IPS DF 6.9 (cell line): ENCODE results near the gene PPOX.

Experiments
- DNase-seq: peaks from one replicate; pipeline ENCODE4 v3.0.0-alpha.2; 2013; ENCODE audit warnings: low read depth, low spot score
- H3K27ac ChIP-seq: one replicate; pipeline ENCODE4 v1.5.1; 2013; ENCODE audit warnings: low read length, control low read depth
- H3K27me3 ChIP-seq: 2 replicates; pipeline ENCODE4 v1.6.1; 2013; ENCODE audit warnings: mild to moderate bottlenecking, low read length; ENCODE audit not compliant: control insufficient read depth, insufficient read depth
- H3K36me3 ChIP-seq: 2 replicates; pipeline ENCODE4 v1.6.1; 2013; ENCODE audit warnings: low read length; ENCODE audit not compliant: control insufficient read depth, insufficient read depth
- H3K4me1 ChIP-seq: 2 replicates; pipeline ENCODE4 v1.6.1; 2013; ENCODE audit warnings: low read length; ENCODE audit not compliant: control insufficient read depth, insufficient read depth
- H3K4me3 ChIP-seq: 2 replicates; pipeline ENCODE4 v1.5.1; 2013; ENCODE audit warnings: mild to moderate bottlenecking, low read length
- H3K9me3 ChIP-seq: 2 replicates; pipeline ENCODE4 v1.6.1; 2013; ENCODE audit warnings: low read length, inconsistent platforms; ENCODE audit not compliant: control insufficient read depth, insufficient read depth
- WGBS: extraction: QIAGEN DNeasy Blood & Tissue Kit; methylation state at CpG from one replicate; pipeline ENCODE4 v1.1.7; 2013; ENCODE audit warnings: mixed read lengths, missing lambda C conversion rate; ENCODE audit not compliant: insufficient read length, insufficient coverage; 5-methylcytosine and 5-hydroxymethylcytosine counted together

PPOX gene

DNA sequence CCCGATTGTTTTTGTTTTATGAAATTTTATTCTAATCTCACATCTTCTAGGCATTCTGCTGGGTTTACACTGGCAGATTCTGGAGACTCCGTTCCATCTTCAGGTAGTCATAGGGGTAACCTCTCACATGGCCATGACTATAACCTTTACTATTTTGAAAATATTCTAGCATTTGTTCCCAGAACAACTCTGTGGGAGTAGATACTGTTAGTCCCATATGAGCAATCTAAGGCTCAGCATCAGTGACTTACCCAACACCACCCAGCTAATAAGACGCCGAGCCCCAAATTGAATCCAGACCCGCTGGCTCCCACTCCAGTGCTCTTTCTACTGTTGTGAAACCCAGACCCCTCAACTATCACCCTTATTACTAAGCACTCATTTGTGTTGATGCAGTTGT, 22.8 kb downstream of the PPOX start:
- Histone ChIP-seq H3K27me3 (no peaks in the 10 kb centered on the region), H3K4me1 (no peaks in the 10 kb centered on the region), H3K4me3 (no peak overlapping the region), H3K9me3 (no peaks in the 10 kb centered on the region), H3K36me3 (peaks cover 21% of the 10 kb centered on the region; the same call in 1 of the 2 replicates), H3K27ac (no peak overlapping the region)
- WGBS, result no CpG with 5 or more reads among the region's 5 CpGs
- no peak for DNase-seq

DNA sequence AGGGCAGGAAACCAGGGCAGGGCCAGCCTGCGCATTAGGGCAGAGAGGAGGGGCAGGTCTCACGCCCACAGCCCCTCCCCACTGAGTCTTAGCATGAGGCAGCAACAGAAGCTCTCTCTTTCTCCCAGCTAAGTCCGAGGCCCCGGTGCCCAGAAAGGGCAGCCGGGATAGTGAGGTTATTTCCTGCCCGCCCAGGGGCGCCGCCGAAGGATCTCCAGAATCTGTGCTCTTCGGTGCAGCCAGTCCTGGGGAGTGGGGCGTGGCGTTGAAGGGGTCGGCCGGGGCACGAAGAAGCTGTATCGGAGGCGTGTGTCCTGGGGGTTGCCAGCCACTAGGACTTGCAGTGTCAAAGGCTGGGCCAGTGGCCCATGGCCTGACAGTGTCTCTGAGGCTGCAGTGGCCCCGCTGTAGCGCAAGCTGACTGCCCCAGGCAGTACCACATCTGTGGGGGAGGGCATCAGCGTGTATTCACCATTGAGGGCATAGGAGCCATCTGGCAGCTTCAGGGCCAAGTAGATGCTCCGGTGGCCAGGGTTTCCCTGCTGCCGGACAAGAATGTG, 24.8 kb downstream of the PPOX start:
- no peaks in the 10 kb centered on the region for H3K9me3 ChIP-seq
- no peak overlapping the region for H3K27ac ChIP-seq
- no peaks in the 10 kb centered on the region for H3K4me1 ChIP-seq
- no peak overlapping the region for H3K4me3 ChIP-seq
- no CpG with 5 or more reads among the region's 22 CpGs for WGBS
- peaks cover 25% of the 10 kb centered on the region; the same call in 1 of the 2 replicates for H3K36me3 ChIP-seq
- H3K27me3 ChIP-seq, result no peaks in the 10 kb centered on the region
- DNase-seq, result no peak

DNA sequence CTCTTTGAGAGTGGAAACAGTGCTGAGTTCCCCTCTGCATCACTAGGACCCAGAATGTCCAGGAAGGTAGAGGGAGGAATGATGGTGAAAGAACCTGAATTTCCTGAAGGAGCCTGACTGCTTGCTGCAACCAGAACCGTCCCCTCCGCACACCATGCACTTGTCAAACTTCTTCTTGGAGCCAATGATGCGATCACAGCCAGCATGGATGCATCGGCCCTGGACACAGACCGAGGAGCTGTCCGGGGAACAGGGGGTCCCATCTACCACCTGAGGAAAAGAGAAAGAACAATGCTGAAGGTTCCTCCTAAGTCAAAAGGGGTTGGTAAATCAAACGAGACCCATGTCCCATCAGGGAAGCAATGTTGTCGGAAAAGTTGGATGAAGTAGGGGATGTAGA, 25.7 kb downstream of the PPOX start:
- WGBS, result no CpG with 5 or more reads among the region's 8 CpGs

DNA sequence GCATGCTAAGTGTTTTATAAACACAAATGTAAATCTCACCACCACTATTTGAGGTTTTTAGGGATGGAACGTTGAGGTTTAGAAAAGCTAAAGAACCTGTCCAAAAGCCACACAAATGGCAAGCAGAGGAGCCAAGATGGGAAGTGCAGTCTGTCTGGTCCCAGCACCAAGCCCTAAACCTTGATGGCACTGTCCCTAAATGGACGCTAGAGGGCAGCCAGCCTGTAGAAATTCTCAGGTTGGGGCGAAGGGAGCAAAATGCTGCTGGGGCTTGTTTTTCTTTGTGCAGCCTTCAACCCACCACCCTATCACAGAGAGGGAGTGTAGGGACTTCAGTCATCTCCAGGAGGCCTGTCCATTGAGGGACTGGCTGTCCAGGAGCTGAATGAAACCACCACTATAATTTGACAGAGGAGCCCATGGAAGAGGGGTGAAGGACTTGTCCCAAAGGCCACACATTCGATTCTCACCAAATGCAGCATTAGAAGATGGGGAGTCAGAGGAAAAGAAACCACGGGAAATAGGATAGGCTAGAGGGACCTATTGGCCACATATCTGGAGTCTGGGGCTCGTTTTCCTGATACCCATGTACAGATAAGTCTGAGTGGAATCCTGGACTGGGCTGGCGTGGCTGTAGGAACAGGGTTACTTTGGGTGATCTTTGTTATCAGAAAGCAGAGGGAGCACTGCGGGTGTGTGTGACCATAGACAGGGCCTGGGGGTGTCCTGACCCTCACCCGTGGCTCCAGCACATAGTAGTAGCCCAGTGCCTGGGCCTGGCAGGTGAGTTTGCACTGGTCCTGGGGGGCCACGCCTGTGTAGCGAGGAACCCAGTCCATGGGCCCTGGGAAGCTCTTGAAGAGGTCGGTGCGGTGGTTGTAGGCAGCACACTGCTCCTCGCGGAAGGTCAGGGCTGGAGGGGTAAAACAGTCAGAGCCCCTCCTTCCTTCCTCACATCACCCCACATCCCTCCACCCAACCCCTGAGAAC, 26.5 kb downstream of the PPOX start:
- WGBS, result no CpG with 5 or more reads among the region's 15 CpGs
- peaks cover 8% of the 10 kb centered on the region for H3K4me1 ChIP-seq
- no peak for DNase-seq

More for the DNA sequence above, 25.7 kb downstream of the PPOX start:
- no peaks in the 10 kb centered on the region for H3K9me3 ChIP-seq
- H3K27me3 ChIP-seq, result no peaks in the 10 kb centered on the region
- peaks cover 4% of the 10 kb centered on the region for H3K4me1 ChIP-seq
- no peak overlapping the region for H3K4me3 ChIP-seq
- no peak overlapping the region for H3K27ac ChIP-seq
- peaks cover 25% of the 10 kb centered on the region; the same call in 1 of the 2 replicates for H3K36me3 ChIP-seq
- no peak for DNase-seq

DNA sequence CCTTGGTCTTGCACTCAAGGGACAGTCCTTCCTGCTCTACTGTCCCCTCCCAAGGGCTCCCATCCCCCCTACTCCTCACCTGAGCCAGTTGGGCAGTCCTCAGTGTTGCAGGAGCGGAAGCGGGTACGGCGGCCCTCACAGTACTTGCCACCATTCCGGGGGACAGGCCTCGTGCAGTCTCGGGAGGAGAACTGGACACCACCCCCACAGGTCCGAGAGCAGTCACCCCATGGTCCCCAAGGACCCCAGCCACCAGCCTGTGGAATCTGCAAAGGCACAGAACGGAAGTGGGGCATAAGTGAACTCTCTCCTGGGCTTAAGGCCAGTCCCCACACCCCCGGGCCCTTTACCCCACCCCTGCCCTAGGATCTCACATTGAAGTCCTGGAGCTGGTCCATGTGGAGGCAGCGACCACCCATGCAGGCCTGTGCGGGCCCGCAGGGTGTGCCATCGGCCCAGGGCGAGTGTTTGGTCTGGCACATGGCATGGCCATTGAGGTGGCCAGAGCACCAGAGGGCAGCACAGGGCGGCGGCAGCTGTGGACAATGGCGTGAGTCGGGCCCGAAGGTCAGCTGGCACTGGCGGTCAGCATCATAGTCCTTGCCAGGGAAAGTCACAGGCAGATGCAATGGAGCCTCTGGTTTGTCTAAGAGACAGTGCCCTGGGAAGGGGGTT, 27.5 kb downstream of the PPOX start:
- no peaks in the 10 kb centered on the region for H3K27me3 ChIP-seq
- no peak overlapping the region for H3K27ac ChIP-seq
- H3K4me3 ChIP-seq, result no peak overlapping the region
- no peaks in the 10 kb centered on the region for H3K9me3 ChIP-seq
- peaks cover 25% of the 10 kb centered on the region; the same call in 1 of the 2 replicates for H3K36me3 ChIP-seq
- WGBS, result no CpG with 5 or more reads among the region's 21 CpGs
- DNase-seq, result no peak
- H3K4me1 ChIP-seq, result peaks cover 10% of the 10 kb centered on the region

More for the DNA sequence above, 26.5 kb downstream of the PPOX start:
- Histone ChIP-seq H3K4me3 (no peak overlapping the region), H3K36me3 (peaks cover 25% of the 10 kb centered on the region; the same call in 1 of the 2 replicates), H3K9me3 (no peaks in the 10 kb centered on the region), H3K27ac (no peak overlapping the region), H3K27me3 (no peaks in the 10 kb centered on the region)

DNA sequence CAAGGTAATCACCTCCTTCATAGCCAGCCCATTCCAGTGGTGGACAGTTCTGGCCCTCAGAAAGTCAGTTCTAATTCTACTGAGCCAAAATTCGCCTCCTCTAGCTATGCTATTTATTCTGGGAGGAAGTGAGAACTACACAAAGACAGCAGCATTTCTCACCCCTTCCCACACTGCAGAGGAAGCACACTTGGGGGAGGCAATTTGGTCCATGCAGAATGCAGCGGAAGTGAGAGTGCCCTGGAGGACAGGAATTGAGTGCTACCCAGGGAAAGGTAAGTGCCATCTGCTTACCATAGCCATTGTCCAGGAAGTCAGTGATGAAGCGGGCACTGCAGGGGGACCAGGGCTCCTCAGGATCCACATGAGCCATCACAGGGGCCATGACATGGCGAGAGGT, 28.9 kb downstream of the PPOX start:
- no peak overlapping the region for H3K4me3 ChIP-seq
- no peaks in the 10 kb centered on the region for H3K27me3 ChIP-seq
- DNase-seq, result no peak
- H3K36me3 ChIP-seq, result peaks cover 25% of the 10 kb centered on the region; the same call in 1 of the 2 replicates
- H3K27ac ChIP-seq, result no peak overlapping the region
- peaks cover 11% of the 10 kb centered on the region for H3K4me1 ChIP-seq
- no CpG with 5 or more reads among the region's 4 CpGs for WGBS
- H3K9me3 ChIP-seq, result no peaks in the 10 kb centered on the region

DNA sequence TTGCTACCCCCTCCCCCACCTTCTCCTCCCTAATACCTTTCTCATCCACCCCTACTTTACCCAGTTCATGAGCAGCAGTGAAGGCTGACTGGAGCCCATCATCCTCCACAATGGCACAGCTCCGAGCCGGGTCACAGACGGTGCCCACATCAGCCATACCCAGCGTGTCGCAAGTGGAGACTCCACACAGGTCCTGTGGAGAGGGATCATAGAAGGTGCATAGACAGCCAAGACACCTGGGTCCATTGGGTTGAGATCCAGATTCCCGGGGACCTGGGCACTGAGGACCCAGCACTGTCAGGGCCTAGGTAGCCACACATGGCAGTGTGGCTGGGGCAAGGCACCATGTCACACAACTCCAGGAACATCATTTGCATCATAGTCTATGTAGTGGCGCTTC, 29.9 kb downstream of the PPOX start:
- no peak for DNase-seq
- Histone ChIP-seq H3K4me1 (peaks cover 19% of the 10 kb centered on the region), H3K27ac (no peak overlapping the region), H3K9me3 (no peaks in the 10 kb centered on the region), H3K36me3 (peaks cover 21% of the 10 kb centered on the region; the same call in 1 of the 2 replicates), H3K27me3 (no peaks in the 10 kb centered on the region), H3K4me3 (no peak overlapping the region)
- no CpG with 5 or more reads among the region's 7 CpGs for WGBS

DNA sequence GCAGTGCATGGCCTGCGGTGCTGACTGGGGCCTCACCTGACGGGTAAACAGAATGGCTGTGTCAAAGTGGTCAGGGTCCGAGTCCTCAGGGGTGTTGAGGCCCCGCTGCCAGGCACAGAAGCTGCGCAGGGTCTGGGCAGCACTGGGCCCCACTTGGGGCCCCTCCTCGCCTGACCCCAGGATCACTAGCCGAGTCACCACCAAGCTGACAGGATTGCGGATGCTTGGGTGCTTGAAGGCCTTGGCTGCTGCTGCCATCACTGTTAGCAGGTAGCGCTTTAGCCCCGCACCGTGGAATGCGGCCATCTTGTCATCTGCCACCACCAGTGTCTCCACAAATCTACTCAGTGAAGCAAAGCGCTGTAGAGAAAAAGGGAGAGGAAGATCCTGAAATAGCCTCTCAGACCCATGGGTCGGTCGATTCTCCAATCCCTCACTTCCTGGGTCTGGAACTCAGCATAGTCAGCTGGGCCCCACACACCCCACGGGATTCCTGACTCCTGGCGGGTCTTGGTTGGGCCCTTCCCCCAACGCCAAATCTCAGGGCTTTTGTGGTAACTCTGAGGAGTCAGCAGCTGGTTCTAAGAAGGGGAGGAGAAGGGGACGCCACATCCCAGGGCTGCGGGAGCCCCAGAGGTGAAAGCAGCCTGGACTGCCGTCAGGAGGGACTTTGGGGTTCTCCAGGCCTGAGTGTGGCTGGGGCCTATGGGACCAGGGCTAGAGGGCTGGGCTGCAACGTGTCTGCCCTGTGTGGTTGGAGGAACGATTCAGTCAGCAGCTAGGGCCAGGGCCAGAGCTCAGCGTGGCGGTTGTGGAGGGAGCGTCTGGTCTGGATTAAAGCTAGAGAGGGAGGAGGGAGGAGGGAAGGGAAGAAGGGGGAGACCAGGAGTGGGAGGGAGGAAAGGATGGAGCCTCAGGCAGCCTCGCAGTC, 30.6 kb downstream of the PPOX start:
- Histone ChIP-seq H3K27ac (no peak overlapping the region), H3K27me3 (no peaks in the 10 kb centered on the region), H3K4me1 (peaks cover 24% of the 10 kb centered on the region), H3K4me3 (no peak overlapping the region), H3K9me3 (no peaks in the 10 kb centered on the region), H3K36me3 (peaks cover 15% of the 10 kb centered on the region; the same call in 1 of the 2 replicates)
- no CpG with 5 or more reads among the region's 27 CpGs for WGBS
- no peak for DNase-seq

DNA sequence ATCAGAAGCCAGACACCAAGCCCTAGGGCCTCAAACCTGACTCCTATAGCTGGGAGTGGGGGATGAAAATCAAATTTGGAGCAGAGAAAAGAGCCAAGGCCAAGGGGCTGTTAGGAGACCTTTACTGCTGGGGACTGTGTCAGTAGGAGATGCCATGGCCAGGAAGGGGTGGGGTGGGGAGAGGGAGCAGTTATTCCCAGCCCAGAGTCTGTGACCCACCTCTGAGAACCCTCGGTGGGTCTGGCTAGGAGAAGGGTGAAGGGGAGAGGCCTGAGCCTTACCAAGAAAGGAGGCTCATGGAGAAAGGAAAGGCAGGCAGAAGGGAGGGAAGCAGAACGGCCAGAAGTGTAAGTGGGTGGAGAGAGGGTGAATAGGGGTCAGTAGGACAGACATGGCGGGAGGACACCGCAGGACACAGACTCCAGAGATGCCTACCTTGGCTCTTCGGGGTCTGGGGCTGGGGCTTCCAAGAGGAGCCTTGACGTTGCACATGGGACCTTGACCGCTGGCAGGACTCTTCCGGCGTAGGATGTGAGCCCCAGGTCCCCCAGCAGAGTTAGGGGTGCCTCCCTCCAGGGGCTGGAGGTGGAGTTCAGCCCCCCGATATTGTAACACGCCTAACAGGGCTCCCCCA, 31.5 kb downstream of the PPOX start:
- H3K36me3 ChIP-seq, result peaks cover 12% of the 10 kb centered on the region; the same call in 1 of the 2 replicates
- no peaks in the 10 kb centered on the region for H3K27me3 ChIP-seq
- no peaks in the 10 kb centered on the region for H3K9me3 ChIP-seq
- DNase-seq, result no peak
- WGBS, result no CpG with 5 or more reads among the region's 11 CpGs
- H3K4me1 ChIP-seq, result peaks cover 24% of the 10 kb centered on the region
- H3K4me3 ChIP-seq, result no peak overlapping the region
- H3K27ac ChIP-seq, result no peak overlapping the region
